Cardiac septum (tissue), 1 donor: ENCODE results near the gene CIB1. TPM values are rescaled to one million over a fixed set of nuclear protein-coding genes. Genes with fewer than 3 reads are reported as not detected.
"Not testable (repeated sequence)": the region's sequence is repeated elsewhere in the genome, so short reads cannot be mapped to it uniquely, and the experiment has no call there.

Source experiments
- DNase-seq: peaks from one replicate; pipeline ENCODE4 v3.0.0-alpha.2; 2020; ENCODE audit warnings: low spot score
- intact Hi-C: fragments of 100-400 bp; cut with DNase I; formaldehyde crosslinking; loops from one replicate; pipeline ENCODE4 v1.14.0; 2022
- long read RNA-seq: library from polyadenylated mRNA; unstranded; transcript quantifications from one replicate; pipeline ENCODE4 v2.0.0, GENCODE V29; 2021
- total RNA-seq: library from RNA; stranded (reverse); fragmentation: NEBNext Ultra II Directional; extraction: Animal tissue kit (Norgen Biotek cat#: 25700); gene quantifications from one replicate; pipeline ENCODE4 v1.2.1, GENCODE V29; 2021
- donor health status: DM: no; HTN: no; CAD: no.

The CIB1 gene
- total RNA-seq, result 69.9 TPM
- long read RNA-seq, transcript CIB1-201 (7 exons, 1,247 nt), result major isoform, 83 of 107 reads
- long read RNA-seq, partial matches to known transcripts, result 9 of 107 reads
- long read RNA-seq, other reads (novel, unspliced or antisense), result 15 of 107 reads

- intact Hi-C loops, result loop anchor here (5.0 kb wide), 1 partner anchor 34 kb away; the partner anchor contains the start of gene NGRN
- DNase-seq, result peak; percentile 99
Measured at GRCh38 chr15:90233387-90234095, at the start of gene CIB1. CIB1 (minus strand) TSS chr15:90233941; CDS start chr15:90233885, 56 bp downstream.

GRCh38 chr15:90281637-90282036 is 47.9 kb upstream of the CIB1 start:
- DNase-seq, intact Hi-C loops: not testable (repeated sequence)

GRCh38 chr15:90280743-90281142 is 47.0 kb upstream of the CIB1 start:
- intact Hi-C loops, DNase-seq: not testable (repeated sequence)

GRCh38 chr15:90278467-90278866 is 44.7 kb upstream of the CIB1 start:
- intact Hi-C loops, DNase-seq: not testable (repeated sequence)

- intact Hi-C loops, result no loop called here
- DNase-seq, result no peak
Measured at GRCh38 chr15:90271459-90272166, 37.9 kb upstream of the CIB1 start.

GRCh38 chr15:90270502-90271150 is 36.9 kb upstream of the CIB1 start:
- intact Hi-C loops, result no loop called here
- DNase-seq, result no peak

GRCh38 chr15:90268415-90268814 is 34.7 kb upstream of the CIB1 start:
- intact Hi-C loops, result loop anchor here (5.0 kb wide), 1 partner anchor 36 kb away; the partner anchor contains the start of genes CIB1 and GDPGP1
- no peak for DNase-seq

GRCh38 chr15:90266485-90266884 is 32.7 kb upstream of the CIB1 start:
- no peak for DNase-seq
- intact Hi-C loops, result loop anchor here (5.0 kb wide), 1 partner anchor 34 kb away; the partner anchor contains the start of genes CIB1 and GDPGP1

- no peak for DNase-seq
- intact Hi-C loops, result loop anchor here (5.0 kb wide), 1 partner anchor 34 kb away; the partner anchor contains the start of genes CIB1 and GDPGP1
Measured at GRCh38 chr15:90266061-90266431, 32.3 kb upstream of the CIB1 start.

- peak; percentile 99 for DNase-seq
- intact Hi-C loops, result loop anchor here (5.0 kb wide), 1 partner anchor 33 kb away; the partner anchor contains the start of genes CIB1 and GDPGP1
Measured at GRCh38 chr15:90265271-90266060, 31.7 kb upstream of the CIB1 start, which contains the start of gene NGRN. NGRN (plus strand) TSS chr15:90265672; CDS start chr15:90265713, 41 bp downstream.

- intact Hi-C loops, result loop anchor here (5.0 kb wide), 1 partner anchor 32 kb away; the partner anchor contains the start of genes CIB1 and GDPGP1
- no peak for DNase-seq
Measured at GRCh38 chr15:90264671-90265070, 30.9 kb upstream of the CIB1 start.

- intact Hi-C loops, result no loop called here
- no peak for DNase-seq
Measured at GRCh38 chr15:90262426-90262825, 28.7 kb upstream of the CIB1 start.

GRCh38 chr15:90261811-90262210 is 28.1 kb upstream of the CIB1 start:
- intact Hi-C loops, result no loop called here
- DNase-seq, result no peak

- DNase-seq, intact Hi-C loops: not testable (repeated sequence)
Measured at GRCh38 chr15:90260731-90261130, 27.0 kb upstream of the CIB1 start.

GRCh38 chr15:90259524-90259923 is 25.8 kb upstream of the CIB1 start:
- no peak for DNase-seq
- intact Hi-C loops, result no loop called here

GRCh38 chr15:90257776-90258175 is 24.0 kb upstream of the CIB1 start:
- DNase-seq, result no peak
- intact Hi-C loops, result no loop called here

GRCh38 chr15:90249203-90249863 is 15.6 kb upstream of the CIB1 start, which contains the start of gene TTLL13:
TTLL13 (plus strand) TSS chr15:90249556; CDS start chr15:90250631, 1,075 bp downstream.
- intact Hi-C loops, result no loop called here
- DNase-seq, result peak; percentile 98

- DNase-seq, result peak; percentile 75
- intact Hi-C loops, result no loop called here
Measured at GRCh38 chr15:90248789-90249202, 15.1 kb upstream of the CIB1 start.
